Stimulated activated CD4-positive, alpha-beta T cell treated with anti-CD3 and anti-CD28 coated beads, Interleukin-15, amount 100 ng/mL, for 24 hours (primary cell): ENCODE measurements around the gene ARID5A.
"Not testable (repeated sequence)": the region's sequence is repeated elsewhere in the genome, so short reads cannot be mapped to it uniquely, and the experiment has no call there.

Source experiments
- DNase-seq: peaks from one replicate; pipeline ENCODE4 v3.0.0-alpha.2; 2020

The ARID5A gene

GRCh38 chr2:96541398-96542152, 5.0 kb downstream of the ARID5A start:
- no peak for DNase-seq

- DNase-seq: no peak
These were observed 5.9 kb downstream of the ARID5A start for GRCh38 chr2:96542357-96542977.

DNA sequence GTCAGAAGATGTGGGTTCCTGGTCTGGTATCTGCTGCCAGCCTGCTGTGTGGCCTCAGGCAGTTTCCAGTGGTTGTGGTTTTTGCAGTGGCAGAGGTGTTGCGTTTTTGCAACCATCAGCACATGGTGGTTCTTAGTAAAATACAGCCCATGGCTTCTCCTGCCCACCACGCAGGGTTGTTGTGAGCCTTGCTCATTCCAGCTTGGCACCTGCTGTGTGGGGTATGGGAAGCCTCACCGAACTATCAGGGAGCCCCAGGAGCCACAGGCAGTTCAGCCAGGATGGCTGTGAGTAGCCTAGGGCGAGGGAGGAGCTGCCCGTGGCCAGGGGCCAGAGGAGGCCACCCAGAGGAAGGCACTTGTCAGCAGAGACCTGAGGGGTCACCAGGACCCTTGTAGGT, 9.8 kb downstream of the ARID5A start:
- no peak for DNase-seq

GRCh38 chr2:96546797-96547196, 10.2 kb downstream of the ARID5A start:
- no peak for DNase-seq

GRCh38 chr2:96547203-96547641, 10.7 kb downstream of the ARID5A start:
- no peak for DNase-seq

DNA sequence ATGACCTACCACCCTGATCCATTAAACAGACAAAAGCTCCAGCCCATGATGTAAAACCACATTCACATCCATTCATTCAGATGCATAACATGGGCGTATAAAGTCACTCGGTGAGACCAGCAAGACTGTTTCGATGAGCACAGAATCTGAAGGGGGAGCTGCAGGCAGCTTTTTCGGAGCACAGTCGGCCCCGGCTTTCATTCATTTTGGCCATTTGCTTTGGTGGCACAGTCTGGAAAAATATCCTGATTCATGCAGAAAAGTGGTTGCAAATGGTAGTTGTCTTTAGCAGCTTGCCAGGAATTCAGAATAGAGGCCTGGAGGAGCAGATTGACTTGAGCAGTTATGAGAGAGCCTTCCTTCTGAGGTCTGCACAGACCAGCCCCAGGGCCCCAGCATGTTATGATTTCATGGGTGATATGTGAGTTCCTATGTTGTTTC, 11.2 kb downstream of the ARID5A start:
- no peak for DNase-seq

DNA sequence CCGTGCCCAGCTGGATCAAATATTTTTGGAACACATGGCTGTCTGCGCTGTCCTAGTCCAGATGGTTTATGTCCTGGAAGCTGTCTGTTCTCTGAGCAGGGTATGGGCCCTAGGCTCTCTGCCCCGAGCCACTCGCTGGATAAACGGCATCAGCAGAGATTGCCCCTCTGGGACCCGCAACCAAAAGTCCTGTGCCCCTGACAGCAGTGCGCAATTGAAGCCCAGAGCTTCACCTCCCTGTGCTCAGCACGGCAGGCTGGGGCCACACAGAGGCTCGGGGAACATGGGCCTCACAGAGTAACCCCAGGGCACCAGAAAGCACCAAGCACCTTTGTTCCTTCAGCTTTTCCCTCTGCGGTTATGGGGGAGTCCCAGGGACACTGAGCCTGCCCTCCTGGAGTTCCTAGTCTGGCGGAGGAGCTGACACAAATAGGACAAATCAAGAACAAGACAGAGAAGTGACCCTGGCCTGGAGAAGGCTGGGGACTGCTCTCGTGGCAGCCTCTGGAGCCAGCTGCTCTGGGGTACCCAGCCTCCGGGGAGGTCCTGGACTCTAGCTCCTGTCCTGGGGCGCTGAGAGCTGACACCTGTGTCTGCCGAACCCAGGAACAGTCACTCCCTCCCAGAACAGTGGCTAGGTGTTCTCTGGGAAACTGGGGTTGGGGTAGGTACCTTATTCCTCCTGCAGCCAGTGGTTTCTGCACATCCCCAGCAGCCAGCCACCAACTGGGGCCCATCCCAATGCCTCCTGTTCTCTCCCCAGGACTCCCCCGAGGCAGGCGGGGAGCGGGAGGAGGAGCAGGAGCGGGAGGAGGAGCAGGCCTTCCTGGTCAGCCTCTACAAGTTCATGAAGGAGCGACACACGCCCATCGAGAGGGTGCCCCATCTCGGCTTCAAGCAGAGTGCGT, 12.3 kb downstream of the ARID5A start:
- DNase-seq: no peak

DNA sequence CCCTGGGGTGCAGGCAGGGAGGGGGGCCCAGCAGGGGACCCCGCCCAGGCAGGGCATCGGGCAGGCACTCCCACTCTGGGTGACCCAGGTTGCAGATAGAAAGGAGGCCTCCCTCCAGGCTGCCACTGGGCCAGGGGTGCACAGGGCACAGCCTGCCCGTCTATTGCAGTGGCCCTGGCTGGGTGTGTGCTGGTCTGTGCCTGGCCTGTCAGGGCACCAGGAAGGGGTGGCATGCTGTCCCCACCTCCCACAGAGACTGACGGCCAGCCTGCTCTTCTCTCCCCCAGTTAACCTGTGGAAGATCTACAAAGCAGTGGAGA, 12.9 kb downstream of the ARID5A start:
- no peak for DNase-seq

- no peak for DNase-seq
These were observed 13.6 kb downstream of the ARID5A start for GRCh38 chr2:96549967-96550786.

DNA sequence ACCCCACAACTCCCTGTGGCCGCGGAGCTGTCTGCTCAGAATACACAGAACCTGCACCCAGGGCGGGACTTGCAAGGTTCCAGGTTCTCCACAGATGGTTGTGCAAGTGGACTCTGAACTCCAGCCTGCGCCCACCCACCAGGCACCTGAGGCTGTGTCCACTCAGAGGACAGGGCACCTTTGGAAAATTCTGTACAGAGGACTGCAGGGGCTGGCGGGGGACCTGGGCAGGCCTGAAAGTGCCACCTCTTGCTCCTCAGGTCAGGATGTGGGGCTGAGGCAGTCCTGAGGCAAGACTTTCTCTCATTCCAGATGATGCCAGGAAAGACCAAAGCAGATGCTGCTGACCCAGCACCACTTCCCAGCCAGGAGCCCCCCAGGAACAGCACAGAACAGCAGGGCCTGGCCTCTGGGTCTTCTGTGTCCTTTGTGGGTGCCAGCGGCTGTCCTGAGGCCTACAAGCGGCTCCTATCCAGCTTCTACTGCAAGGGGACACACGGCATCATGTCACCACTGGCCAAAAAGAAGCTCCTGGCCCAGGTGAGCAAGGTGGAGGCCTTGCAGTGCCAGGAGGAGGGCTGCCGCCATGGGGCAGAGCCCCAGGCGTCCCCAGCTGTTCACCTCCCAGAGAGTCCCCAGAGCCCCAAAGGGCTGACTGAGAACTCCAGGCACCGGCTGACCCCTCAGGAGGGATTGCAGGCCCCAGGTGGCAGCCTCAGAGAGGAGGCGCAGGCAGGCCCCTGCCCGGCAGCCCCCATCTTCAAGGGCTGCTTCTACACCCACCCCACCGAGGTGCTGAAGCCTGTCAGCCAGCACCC, 14.4 kb downstream of the ARID5A start:
- no peak for DNase-seq

DNA sequence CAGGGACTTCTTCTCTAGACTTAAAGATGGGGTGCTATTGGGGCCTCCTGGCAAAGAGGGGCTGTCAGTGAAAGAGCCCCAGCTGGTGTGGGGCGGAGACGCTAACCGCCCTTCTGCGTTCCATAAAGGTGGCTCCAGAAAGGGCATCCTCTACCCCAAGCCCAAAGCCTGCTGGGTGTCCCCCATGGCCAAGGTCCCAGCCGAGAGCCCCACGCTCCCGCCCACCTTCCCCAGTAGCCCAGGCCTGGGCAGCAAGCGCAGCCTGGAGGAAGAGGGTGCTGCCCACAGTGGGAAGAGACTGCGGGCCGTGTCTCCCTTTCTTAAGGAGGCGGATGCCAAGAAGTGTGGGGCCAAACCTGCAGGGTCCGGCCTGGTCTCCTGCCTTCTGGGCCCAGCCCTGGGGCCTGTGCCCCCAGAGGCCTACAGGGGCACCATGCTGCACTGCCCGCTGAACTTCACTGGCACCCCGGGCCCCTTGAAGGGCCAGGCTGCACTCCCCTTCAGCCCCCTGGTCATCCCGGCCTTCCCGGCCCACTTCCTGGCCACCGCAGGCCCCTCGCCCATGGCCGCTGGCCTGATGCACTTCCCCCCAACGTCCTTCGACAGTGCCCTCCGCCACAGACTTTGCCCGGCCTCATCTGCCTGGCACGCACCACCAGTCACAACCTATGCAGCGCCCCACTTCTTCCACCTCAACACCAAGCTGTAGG, 15.2 kb downstream of the ARID5A start:
- no peak for DNase-seq

GRCh38 chr2:96552315-96553175, 16.0 kb downstream of the ARID5A start:
- no peak for DNase-seq

GRCh38 chr2:96553176-96553956, 16.8 kb downstream of the ARID5A start:
- no peak for DNase-seq

GRCh38 chr2:96553957-96554292, 17.4 kb downstream of the ARID5A start:
- DNase-seq: not testable (repeated sequence)

GRCh38 chr2:96554293-96555145, 18.0 kb downstream of the ARID5A start:
- peak; percentile 77 for DNase-seq

DNA sequence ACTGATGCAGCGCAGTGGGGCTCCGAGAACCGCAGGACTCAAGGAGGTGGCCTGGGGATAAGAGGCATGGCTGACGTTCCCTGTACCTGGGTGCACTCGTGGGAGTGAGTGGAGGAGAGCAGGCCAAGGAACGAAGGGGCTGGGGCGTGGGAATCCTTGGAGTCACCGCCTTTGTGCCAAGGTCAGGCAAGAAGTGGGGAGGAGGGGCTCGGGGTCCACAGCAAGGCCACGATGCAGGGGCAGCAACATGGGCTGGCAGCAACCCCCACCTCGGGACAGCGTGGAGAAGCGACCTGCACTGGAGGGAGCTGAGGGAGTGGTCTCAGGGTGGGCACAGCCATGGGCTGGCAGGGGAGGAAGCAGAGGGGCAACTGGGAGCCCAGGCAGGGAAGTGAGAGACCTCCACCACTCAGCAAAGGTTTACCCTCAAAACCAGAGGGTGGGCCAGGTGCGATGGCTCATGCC, 18.6 kb downstream of the ARID5A start:
- no peak for DNase-seq

DNA sequence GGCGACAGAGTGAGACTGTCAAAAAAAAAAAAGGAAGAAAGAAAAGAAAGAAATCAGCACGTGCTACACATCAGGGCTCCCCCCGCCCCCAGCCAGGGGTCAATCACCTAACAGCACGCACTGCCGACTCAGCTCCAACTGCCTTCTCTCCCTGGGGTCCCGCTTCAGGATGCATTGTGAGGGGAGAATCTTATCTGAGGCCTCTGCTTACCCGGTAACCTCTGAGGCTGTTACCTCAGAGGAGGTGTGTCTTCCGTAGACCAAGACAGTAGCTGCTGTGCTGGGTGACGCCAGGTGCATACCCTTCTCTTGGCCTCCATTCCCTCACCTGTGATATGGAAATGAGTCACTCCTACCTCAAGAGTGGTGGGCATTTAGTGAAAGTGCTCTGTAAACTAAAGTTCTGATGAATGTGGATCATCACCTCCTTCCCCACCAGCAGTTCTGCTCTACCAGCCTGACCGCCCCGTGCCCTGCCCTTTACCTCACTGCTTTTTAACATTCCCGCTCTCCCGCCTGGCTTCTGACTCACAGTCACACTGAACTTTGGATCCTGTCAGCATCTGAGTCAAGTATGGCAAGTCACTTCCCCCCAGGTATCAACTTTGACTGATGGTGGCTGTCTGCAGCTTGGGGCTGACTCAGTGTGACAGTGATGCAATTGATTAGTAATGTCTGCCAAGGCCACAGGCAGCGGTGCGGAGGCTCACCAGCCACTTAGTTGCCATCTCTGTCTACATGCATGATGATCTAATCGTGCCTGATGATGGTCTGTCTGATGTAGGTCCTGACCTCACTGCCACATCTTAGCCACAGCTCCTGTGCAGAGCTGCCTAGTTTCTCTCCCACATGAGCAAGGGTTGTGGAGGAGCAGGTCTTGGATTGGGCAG, 20.1 kb downstream of the ARID5A start:
- DNase-seq: peak; percentile 74
